DMS 273 (cell line): ENCODE measurements around the gene THBS1.

Experiments used
- DNase-seq: peaks from one replicate; lab custom pipeline; 2025; ENCODE audit not compliant: unreplicated experiment; lab: John Stamatoyannopoulos, UW

The THBS1 gene

GRCh38 chr15:39580485-39581241 is at the start of gene THBS1:
THBS1 (plus strand) TSS chr15:39581079; CDS start chr15:39581858, 779 bp downstream.
- peak; percentile 83 for DNase-seq

- no peak for DNase-seq
Observed at GRCh38 chr15:39534996-39535395, 45.9 kb upstream of the THBS1 start.

GRCh38 chr15:39535466-39535865 is 45.4 kb upstream of the THBS1 start:
- DNase-seq, result no peak

GRCh38 chr15:39538936-39539335 is 41.9 kb upstream of the THBS1 start:
- DNase-seq, result no peak

- no peak for DNase-seq
Observed at GRCh38 chr15:39539466-39539865, 41.4 kb upstream of the THBS1 start.

GRCh38 chr15:39539973-39540558 is 40.8 kb upstream of the THBS1 start:
- DNase-seq, result no peak

GRCh38 chr15:39542385-39543065 is 38.4 kb upstream of the THBS1 start:
- no peak for DNase-seq

- peak; percentile 51 for DNase-seq
Observed at GRCh38 chr15:39543651-39544050, 37.2 kb upstream of the THBS1 start.

- no peak for DNase-seq
Observed at GRCh38 chr15:39546842-39547241, 34.0 kb upstream of the THBS1 start.

GRCh38 chr15:39548561-39548960 is 32.3 kb upstream of the THBS1 start:
- DNase-seq, result no peak

- no peak for DNase-seq
Observed at GRCh38 chr15:39549912-39550311, 31.0 kb upstream of the THBS1 start.

GRCh38 chr15:39551476-39551875 is 29.4 kb upstream of the THBS1 start:
- DNase-seq, result no peak

GRCh38 chr15:39552556-39552955 is 28.3 kb upstream of the THBS1 start:
- no peak for DNase-seq

GRCh38 chr15:39553947-39554693 is 26.8 kb upstream of the THBS1 start:
- peak; percentile 52 for DNase-seq

- peak; percentile 4 for DNase-seq
Observed at GRCh38 chr15:39554746-39555387, 26.0 kb upstream of the THBS1 start.

GRCh38 chr15:39555885-39556284 is 25.0 kb upstream of the THBS1 start:
- DNase-seq, result peak; percentile 74

GRCh38 chr15:39556461-39556860 is 24.4 kb upstream of the THBS1 start:
- DNase-seq, result peak; percentile 91

- peak; percentile 53 for DNase-seq
Observed at GRCh38 chr15:39558421-39558820, 22.5 kb upstream of the THBS1 start.

GRCh38 chr15:39564972-39565665 is 15.8 kb upstream of the THBS1 start:
- no peak for DNase-seq

- no peak for DNase-seq
Observed at GRCh38 chr15:39565851-39566250, 15.0 kb upstream of the THBS1 start.
